Left lobe of liver (tissue), 2 donors: ENCODE results near the gene SARDH. TPM values are rescaled to one million over a fixed set of nuclear protein-coding genes. Genes with fewer than 3 reads are reported as not detected.
"Not testable (repeated sequence)": the region's sequence is repeated elsewhere in the genome, so short reads cannot be mapped to it uniquely, and the experiment has no call there.

Source experiments
- ATAC-seq: fragments of 200-7000 bp; cut with Tn5 transposase; one replicate; pipeline ENCODE4 v1.9.1; 2020; ENCODE audit warnings: mild to moderate bottlenecking, moderate library complexity
- DNase-seq: peaks from one replicate; pipeline ENCODE4 v3.0.0-alpha.2; 2020; ENCODE audit warnings: low spot score
- total RNA-seq: library from RNA; stranded (reverse); gene quantifications from one replicate; pipeline ENCODE4 v1.2.1, GENCODE V29; 2021
- donor health status: DM: no; HTN: no; CAD: no; lungs with moderate emphysema.
- donor health status: DM: no; HTN: yes; CAD: no.

The SARDH gene
- total RNA-seq, 1 donor from 2014 or later, result 208 TPM

DNA sequence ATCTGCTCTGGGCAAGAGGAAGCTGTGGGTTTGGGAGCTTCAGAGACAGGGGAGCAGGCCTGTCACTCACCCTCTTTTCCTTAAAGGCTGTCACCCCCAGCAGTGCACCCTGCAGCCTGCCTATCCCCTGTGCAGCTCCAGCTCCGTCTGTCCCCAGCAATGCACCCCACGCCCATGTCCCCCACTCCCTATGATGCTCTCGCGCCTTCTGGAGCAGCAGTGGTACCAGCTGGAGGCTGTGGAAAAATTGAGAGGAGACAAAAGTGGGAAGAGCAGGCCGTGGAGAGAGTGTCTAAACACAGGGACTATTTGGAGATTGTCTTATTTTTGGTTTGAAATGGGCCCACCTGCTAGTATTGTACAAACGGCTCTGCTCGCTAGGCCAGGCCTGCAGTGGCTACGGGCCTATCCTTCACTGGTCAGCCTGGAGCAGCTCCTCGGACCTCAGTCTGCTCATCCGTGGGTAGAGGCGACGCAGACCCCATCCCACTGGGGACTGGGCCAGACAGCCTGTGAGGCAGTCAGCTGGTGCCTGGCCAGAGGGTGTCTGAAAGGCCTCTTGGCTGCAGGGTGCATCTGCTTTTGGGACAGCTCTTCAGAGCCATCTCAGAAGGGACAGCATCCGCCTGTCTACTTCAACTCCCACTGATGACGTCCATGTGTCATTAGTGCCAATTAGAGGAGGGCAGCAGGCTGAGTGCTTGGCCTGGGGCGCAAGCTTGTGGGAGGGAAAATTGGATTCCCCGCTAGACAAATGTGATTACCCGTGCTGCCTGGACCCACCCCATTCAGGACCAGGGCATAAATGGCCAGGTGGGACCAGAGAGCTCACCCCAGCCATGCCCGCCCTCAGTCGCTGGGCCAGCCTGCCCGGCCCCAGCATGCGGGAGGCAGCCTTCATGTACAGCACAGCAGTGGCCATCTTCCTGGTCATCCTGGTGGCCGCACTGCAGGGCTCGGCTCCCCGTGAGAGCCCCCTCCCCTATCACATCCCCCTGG is 102.3 kb downstream of the SARDH start, which contains the start of gene DBH:
DBH (plus strand) TSS at position 831 of the 999 bp plus-strand sequence; CDS start at position 840, 9 bp downstream.
- DNase-seq, result no peak
- no peak for ATAC-seq

DNA sequence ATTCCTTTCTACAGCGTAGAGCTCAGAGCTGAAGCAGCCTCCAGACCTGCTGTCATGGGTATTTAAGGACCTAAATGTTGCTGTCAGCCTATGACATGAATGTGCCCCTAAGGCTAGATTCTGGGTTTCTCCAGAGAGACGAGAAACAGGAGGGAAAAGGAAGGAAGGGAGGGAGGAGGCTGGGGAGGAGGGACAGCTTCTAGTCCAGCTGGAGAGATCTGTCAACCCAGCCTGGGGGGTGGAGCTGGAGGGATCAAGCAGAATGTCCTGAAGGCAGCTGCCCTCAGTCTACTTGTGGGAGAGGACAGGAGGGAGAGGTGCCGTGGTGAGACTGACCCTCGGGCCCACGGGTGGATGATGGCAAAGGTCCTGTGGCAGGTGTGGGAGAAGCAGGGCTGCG is 103.1 kb downstream of the SARDH start:
- ATAC-seq, result peak; percentile 17
- DNase-seq, result no peak

DNA sequence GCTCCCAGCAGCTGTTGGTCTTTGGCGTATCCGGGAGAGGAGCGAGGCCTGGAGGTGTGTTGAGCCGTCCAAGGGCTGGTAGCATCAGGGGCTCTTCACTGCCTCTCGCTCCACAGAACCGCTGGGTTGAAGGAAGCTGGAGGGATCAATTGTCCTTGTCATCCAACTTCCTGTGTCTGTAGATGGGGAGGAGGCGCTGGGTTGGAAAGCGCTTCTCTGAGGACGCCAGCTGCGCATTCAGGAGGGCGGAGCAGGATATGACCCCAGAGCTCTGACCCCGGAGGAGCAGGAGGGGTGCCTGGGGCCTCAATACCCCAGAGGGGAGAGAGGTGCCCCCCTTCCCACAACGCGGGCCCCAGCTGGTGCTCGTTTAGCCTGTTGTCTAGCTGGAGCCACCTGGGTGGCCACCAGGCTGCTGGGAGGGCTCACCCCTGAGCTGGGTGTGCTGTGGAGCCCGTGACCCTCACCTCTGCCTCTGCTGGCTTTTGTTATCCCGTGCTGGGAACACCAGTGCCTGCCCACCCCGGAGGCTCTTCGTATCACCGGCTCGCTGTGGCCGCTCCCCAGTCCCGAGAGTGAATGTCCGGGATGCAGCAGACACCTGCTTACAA is 104.0 kb downstream of the SARDH start:
- DNase-seq, result no peak
- ATAC-seq, result peak; percentile 31

DNA sequence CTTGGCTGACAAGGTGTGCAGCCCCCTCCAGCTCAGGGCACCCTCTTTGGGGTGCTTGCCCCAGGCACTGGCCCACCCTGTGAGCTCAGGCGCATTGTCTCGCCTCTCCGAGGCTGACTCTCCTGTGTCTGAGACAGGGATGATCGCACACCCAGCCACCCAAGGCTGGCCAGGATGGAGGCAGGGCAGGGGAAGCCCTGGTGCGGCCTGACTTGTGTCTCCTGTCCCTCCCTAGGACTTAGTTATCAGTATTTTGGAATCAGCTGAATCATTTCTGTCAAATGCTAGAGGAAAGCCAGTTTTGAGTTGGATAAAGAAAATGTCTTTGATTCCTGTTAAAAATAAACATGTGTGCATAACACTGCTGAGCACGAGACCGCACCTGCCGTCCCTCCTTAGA is 104.5 kb downstream of the SARDH start:
- DNase-seq (no peak), ATAC-seq (no peak)

DNA sequence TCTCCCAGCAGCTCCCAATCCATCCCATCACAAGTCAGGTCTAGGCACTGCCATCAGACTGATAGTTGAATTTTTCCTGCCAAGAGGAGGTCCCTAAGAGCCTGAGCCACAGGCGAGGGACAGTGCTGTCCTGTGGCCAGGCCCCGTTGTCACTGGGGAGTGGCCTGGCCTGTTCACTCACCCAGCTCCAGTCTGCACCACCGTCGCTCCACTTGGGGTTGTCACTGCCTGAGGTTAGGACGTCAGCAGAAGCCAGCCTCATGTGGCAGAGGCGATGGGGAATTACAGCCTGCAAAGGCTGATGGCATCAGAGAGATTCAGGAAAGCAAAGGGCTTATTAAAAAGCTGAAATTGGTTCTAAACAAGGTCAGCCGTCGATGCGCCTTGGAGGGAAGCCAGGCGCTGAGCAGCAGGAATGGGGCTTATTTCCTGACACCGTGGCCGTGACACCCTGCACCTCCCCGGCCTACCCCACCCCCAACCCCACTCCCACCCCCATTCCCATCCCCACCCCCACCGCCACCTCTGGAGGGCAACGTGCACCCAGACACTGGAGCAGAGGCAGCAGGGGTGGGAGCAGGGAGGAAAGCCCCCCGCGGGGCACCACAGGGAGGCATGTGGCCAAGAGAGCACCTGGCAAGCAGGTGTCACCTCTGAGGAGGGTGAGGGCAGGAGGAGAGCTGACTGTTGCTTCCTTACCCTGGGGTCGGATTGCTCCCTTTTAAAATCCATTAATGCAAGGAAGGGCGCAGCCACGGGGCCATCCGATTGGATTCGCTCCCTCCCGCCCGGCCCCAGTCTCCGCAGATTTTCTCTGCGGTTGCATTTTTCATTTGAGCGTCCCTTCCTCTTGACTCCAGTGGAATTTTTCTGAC is 105.1 kb downstream of the SARDH start:
- DNase-seq, result no peak
- no peak for ATAC-seq

DNA sequence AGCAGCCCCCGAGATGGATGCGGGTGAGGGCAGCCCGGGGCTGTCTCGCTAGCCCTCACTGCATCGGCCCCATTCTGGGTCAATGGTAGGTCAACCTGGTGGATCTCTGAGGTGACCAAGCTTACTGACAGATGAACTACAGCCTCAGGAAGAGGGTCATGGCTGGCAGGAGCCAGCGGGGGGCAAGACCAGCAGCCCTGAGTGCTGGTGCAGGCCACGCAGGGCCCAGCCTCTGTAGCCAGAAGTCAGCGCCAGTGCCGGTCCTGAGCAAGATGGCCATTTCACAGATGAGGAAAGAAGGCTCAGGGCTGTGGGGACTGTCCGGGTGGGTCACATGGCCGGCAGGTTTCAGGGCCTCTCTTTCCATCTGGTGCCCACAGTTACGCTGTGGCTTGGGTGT is 107.0 kb downstream of the SARDH start:
- DNase-seq (no peak), ATAC-seq (no peak)

DNA sequence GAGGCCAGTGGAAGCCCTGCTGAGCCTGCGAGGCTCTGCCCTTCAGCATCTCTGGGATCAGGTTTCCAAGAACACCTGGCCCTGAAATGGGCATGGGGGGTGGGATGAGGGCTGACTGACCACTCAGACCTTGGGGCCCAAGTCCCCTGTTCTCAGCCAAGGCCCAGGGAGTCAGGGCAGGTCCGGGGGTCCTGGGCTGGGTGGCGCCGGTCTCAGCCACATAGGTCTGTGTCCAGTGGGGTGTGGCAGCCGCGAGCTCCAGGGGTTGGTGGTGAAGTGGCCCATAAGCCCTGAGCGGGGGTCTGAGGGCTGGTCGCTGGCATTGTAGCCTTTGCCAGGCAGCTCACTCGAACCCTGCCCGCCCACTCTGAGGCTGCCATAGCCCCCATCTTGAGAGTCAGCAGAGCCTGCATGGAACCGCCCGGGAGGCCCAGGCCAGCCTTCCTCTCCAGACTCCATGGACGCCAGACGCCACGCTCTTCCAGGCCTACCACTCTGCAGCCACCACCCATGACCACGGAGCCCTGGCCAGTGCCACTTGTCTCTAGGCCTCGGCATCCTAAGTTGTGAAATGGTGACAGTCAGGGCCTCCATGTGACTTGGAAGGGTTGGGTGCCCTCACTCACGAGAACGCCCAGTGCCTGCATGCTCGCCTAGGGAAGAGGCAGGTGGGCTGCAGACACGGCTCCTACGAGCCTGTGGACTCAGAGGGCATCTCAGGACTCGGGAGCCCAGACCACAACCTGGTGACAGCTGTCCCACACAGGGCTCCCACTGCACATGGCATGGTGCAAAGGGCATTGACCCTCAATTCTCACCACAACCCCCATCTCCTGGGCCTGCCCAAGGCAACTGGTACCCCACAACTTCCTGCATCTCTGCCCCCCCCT is 108.7 kb downstream of the SARDH start:
- no peak for DNase-seq

DNA sequence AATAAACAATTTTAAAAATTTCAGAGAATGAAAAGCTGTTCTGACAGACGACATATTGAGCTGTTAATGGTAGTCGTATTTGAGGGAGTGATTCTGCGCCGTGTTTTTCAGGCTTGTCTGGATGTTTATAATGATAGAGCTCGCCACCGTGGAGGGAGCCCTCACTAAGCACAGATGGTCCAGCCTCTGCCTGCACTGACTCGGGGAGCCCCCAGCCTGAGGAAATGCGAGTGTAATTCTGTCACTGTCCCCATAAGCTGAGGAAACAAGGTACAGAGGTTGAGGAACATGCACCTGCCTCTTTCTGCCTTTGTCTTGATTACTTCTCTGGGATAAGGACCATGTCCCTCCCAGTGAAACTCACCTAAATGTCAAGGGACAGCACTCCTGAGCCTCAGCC is 109.4 kb downstream of the SARDH start:
- DNase-seq, result no peak
- ATAC-seq, result no peak

More for the DNA sequence above, 108.7 kb downstream of the SARDH start:
- ATAC-seq, result no peak

DNA sequence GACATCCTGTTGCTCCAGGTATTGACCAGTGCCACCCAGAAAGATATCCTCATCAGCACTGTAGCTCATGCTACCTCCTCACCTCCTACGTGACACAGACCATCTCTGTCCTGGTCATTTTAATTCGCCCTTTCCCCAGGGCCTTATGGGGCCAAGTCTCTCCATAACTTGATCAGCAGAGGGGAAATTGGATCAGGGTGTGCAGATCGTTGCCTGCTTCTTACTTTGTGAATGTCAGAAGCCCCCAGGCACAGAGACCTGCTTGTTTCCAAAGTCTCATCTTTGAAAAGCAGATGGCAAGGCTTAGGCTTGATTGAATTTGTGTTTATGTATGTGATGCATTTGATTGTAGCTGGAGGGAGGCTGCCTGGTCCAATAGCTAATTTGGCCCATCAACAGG is 110.8 kb downstream of the SARDH start:
- ATAC-seq, result no peak

DNA sequence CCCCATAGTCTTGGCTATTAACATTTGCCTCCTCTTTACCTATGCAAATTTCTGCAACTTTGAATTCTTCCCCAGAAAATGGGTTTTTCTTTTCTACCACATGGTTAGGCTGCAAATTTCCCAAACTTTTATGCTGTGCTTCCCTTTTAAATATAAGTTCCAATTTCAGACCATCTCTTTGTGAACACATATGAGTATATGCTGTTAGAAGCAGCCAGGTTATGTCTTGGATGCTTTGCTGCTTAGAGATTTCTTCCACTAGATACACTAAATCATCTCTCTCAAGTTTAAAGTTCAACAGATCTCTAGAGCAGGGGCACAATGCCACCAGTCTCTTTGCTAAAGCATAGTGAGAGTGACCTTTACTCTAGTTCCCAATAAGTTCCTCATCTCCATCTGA is 112.1 kb downstream of the SARDH start:
- DNase-seq, ATAC-seq: not testable (repeated sequence)

More for the DNA sequence above, 110.8 kb downstream of the SARDH start:
- no peak for DNase-seq

DNA sequence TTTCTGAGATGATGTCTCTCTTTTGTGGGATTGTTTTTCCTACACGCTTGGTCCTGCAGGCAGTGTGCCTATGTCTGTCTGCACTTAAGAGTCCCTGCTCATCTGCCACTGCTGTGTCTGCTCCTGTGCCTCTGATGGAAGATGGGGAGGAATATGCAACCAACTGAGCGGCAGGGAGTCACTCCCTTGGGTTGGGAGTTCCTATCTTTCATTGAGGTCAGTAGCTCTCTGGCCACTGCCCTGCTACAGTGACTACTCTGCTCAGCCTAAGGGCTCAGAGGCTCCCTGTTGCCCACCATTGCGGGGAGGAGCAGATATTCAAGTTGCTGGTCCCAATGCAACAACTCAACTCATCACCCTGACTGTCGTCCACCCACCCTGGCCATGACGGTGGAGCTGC is 115.6 kb downstream of the SARDH start:
- no peak for ATAC-seq

DNA sequence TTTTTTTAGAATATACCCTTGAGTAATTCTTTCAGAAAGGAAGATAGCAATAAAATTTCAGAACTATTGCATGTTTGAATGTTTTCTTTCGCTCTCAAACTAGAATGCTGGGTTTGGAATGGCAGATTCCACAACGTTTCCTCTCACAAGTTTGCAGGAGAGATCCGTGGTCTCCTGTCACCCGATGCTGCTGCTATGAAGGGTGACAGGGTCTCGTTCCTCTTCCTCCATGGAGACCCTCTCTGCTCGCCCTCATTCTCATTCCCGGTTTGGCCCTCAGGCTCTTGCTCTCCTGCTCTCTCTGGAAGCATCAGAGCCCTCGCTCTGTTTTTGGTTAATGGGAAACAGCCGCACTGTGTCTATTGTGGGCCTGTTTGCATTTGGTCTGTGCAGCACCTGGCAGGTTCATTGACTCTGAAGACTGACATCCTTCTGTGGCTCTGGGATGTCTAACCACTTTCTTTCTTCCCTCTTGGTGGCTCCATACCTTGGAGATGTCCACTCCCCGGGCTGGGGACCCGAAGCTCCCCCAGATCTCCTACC is 116.4 kb downstream of the SARDH start:
- no peak for ATAC-seq

More for the DNA sequence above, 115.6 kb downstream of the SARDH start:
- DNase-seq, result no peak

DNA sequence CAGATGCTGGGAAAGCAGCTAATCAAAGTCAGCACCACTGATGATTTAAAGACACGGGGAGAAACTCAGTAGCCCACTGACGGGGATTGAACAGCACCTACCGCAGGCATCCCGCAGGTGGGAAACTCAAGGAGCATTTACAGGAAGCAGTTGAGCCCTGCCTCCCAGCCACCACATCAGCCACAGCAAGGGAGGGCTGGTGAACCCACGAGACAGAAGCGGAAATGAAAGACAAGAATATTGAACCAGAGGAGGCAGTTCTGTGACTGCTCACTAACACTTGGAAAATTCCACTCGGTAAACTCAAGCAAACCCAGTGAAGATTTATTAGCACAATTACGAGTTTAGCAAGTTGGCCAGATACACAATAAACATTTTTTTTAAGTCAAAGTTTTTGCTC is 118.4 kb downstream of the SARDH start:
- DNase-seq, result no peak
- peak; percentile 30 for ATAC-seq

More for the DNA sequence above, 116.4 kb downstream of the SARDH start:
- DNase-seq, result no peak

DNA sequence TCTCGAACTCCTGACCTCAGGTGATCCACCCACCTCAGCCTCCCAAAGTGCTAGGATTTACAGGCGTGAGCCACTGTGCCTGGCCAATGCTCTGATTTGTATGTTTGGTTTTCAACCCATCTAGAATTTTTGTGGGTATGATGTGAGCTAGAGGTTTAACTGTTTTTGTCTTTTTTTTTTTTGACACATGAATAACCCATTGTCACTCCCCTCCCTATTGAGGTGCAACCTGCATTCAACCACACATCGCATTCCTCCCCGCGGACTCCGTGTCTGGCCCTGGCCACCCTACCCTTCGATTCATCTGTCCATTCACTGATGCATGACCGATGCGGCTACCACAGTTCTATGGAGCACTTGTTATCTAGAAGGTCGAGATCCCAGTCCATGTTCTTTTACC is 119.4 kb downstream of the SARDH start:
- DNase-seq (no peak), ATAC-seq (no peak)

DNA sequence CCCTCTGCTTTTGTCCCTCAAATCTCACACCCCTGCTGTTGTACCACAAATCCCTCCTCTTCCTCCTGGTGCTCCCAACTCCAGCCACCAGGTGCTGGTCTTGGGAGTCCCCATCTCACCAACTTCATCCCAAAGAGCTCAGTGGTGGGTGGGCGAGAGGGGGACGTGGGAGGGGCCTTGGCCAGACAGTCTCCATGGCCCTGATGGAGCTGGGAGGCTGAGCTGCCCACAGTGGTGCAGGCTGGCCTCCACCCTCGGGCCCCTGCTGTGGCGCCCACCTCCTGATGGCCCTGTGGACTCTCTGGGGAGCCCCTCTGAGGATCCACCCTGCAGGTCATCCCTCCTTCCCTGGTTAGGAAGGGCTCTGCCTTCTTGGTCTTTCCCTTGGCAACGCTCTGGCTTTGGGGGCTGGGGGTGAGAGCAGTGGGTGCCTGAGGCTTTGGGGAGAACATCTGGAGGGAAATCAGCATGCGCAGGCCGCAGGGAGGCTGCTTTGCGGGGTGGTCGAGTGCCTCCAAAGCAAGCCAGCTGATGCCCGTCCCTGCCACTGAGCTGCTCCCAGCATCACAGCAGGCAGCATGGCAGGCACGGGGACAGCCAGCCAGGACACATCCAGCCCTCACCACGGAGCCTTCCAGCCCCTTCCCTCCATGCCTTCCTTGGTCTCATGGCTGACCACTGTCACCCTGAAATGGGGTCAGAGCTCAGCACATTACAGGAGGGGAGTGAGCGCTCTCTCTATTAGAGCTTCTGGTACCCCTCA is 121.3 kb downstream of the SARDH start:
- no peak for DNase-seq
- ATAC-seq, result no peak

DNA sequence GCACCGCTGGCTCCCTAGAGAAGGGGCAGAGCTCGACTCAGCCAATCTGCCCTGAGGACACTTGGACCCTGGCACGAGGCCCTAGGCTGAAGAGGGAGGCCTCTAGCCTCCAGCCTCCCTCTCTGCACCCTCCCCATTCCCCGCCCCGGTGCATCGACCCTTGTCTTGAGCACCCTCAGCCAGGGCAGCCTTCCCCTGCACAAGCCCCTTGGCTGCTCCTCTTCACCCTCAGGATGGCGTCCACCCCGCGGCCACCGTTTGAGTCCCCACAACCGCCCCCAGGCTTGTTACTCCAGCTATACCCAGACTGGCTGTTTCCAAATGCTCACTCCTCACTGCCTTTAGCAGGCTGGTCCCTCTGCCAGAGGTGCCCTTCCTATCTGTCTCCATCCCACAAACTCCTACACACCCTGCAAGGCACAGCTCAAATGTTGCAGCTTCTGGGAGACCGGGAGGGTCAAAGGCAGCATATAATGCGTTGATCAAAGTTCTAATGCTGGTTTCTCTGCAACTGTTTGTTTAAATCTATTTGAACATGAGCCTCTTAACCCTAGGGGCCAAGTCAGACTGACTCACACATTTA is 122.5 kb downstream of the SARDH start:
- no peak for DNase-seq

DNA sequence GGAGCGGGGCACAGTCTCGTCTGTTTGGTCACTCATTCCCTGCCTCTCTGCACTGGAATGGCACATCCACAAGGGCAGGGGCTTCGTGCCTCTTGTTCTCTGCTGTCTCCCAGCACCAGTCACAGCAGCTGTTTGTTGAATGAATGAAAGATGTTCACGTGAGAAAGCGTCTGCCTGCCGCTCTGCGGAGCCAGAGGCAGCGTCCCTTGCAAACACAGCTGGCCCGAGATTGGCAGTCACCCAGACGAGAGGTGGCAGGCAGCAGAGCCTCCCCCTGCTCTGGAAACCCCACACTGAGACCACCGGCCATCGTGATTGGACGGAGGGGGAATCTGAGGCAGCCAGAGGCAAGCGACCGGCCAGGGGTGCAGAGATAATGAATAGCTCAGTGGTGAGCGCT is 123.0 kb downstream of the SARDH start:
- no peak for ATAC-seq
- DNase-seq, result no peak

More for the DNA sequence above, 122.5 kb downstream of the SARDH start:
- ATAC-seq, result no peak

DNA sequence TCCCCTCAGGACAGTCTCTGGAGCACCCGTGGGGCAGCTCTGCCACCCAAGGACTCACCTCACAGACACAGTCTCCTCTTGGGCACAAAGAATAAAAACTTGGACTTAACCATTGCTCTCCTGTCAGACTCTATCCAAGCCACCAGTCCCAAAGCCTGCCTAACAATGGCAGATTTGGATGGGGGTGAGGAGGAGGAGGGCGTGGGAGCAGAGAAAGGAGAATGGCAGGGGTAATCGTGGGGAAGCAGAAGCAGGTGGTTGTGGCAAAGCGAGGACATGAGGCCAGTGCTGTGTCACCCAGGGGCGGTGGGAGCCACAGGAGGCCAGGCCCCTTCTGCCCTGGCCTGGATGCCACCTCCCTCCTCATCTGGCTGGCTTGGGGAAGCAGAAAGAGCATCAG is 123.5 kb downstream of the SARDH start:
- DNase-seq (no peak), ATAC-seq (no peak)
